Lung (tissue), 16 donors: Measurements from ENCODE around the gene RNF167. TPM values are rescaled to one million over a fixed set of nuclear protein-coding genes. Genes with fewer than 3 reads are reported as not detected.

Experiments used
- ATAC-seq: fragments of 200-7000 bp; cut with Tn5 transposase; one replicate; pipeline ENCODE4 v1.9.1; 2020; ENCODE audit warnings: moderate number of reproducible peaks; ENCODE audit not compliant: insufficient read depth, low FRiP score
- DNase-seq, 3 donors: peaks; one replicate each; pipeline ENCODE4 v3.0.0-alpha.2; 2013 to 2017
- H3K27ac ChIP-seq, 2 donors: one replicate each; pipeline ENCODE4 v1.5.1; 2013; ENCODE audit warnings: mild to moderate bottlenecking in 2 of 2, moderate library complexity in 2 of 2, control low read depth in 1 of 2, inconsistent platforms in 1 of 2, low read depth in 1 of 2, low read length in 1 of 2
- H3K27me3 ChIP-seq, 3 donors: one replicate each; pipeline ENCODE4 v1.5.1; 2013; ENCODE audit warnings: low read length in 2 of 3; ENCODE audit not compliant: control insufficient read depth in 3 of 3, insufficient read depth in 3 of 3
- H3K36me3 ChIP-seq, 4 donors: one replicate each; pipeline ENCODE4 v1.5.1; 2013; ENCODE audit warnings: low read length in 4 of 4, mild to moderate bottlenecking in 1 of 4, moderate library complexity in 1 of 4; ENCODE audit not compliant: control insufficient read depth in 4 of 4, insufficient read depth in 4 of 4
- H3K4me1 ChIP-seq, 5 donors: one replicate each; pipeline ENCODE4 v1.5.1; 2013; ENCODE audit warnings: low read length in 5 of 5, mild to moderate bottlenecking in 2 of 5, moderate library complexity in 1 of 5; ENCODE audit not compliant: control insufficient read depth in 5 of 5, insufficient read depth in 5 of 5
- H3K4me3 ChIP-seq: one replicate; pipeline ENCODE4 v1.5.1; 2013; ENCODE audit warnings: mild to moderate bottlenecking, control low read depth, moderate library complexity
- H3K9ac ChIP-seq, 2 donors: one replicate each; pipeline ENCODE4 v1.5.1; 2013; ENCODE audit warnings: low read length in 2 of 2, control low read depth in 1 of 2; ENCODE audit not compliant: insufficient read depth in 1 of 2
- H3K9me3 ChIP-seq, 4 donors: one replicate each; pipeline ENCODE4 v1.5.1; 2013; ENCODE audit warnings: low read length in 3 of 4, mild to moderate bottlenecking in 1 of 4, moderate library complexity in 1 of 4; ENCODE audit not compliant: control insufficient read depth in 4 of 4, insufficient read depth in 3 of 4
- WGBS, 2 donors: extraction: QIAGEN DNeasy Blood & Tissue Kit; methylation state at CpG; one replicate each; pipeline ENCODE4 v1.1.7; 2013; 5-methylcytosine and 5-hydroxymethylcytosine counted together
- long read RNA-seq, 5 donors: transcript quantifications; one replicate each; lab custom pipeline, GENCODE V29; 2026
- polyA plus RNA-seq, 2 donors: library from polyadenylated mRNA; stranded (reverse); fragments of 200-250 nt; gene quantifications; one replicate each; pipeline ENCODE4 v1.2.1, GENCODE V29; 2013
- total RNA-seq, 2 donors: library from RNA; depleted of rRNA in 1 of 2; stranded (reverse); fragments of >200 nt in 1 of 2; gene quantifications; one replicate each; pipeline ENCODE4 v1.2.1, GENCODE V29; 2014 to 2021
- TF ChIP-seq, protein P1 (sequence below): IDR thresholded peaks from 2 replicates; pipeline ENCODE4 v1.5.1; 2012; ENCODE audit warnings: mild to moderate bottlenecking; ENCODE audit errors: control extremely low read depth, extremely low read depth
- donor health status: control.
- donor health status: control.
- donor health status: Bipolar disorder and iron deficiency.
- donor health status: healthy.
- donor health status: DM: yes; HTN: yes; CAD: no.

RNF167 gene
- total RNA-seq (100 to 1,000 TPM in 1 of 2 donors, 10 to 100 TPM in 1; 30.8 to 107 TPM), polyA plus RNA-seq (100 to 1,000 TPM in 1 of 2 donors, 10 to 100 TPM in 1; 86.7 to 142 TPM)
- long read RNA-seq, donor 1, transcript RNF167-201 (10 exons, 1,915 nt): minor isoform, 6 of 38 reads
- long read RNA-seq, donor 1, transcript RNF167-211 (9 exons, 1,757 nt): major isoform, 9 of 38 reads
- long read RNA-seq, donor 1, partial matches to known transcripts: 11 of 38 reads
- long read RNA-seq, donor 1, other reads (novel, unspliced or antisense): 6 of 38 reads
- long read RNA-seq, donor 2, transcript RNF167-211 (9 exons, 1,757 nt): major isoform, 6 of 21 reads
- long read RNA-seq, donor 2, partial matches to known transcripts: 11 of 21 reads
- long read RNA-seq, donor 2, other reads (novel, unspliced or antisense): 0 of 21 reads
- long read RNA-seq, donor 3, transcript RNF167-211 (9 exons, 1,757 nt): major isoform, 7 of 17 reads
- long read RNA-seq, donor 3, partial matches to known transcripts: 6 of 17 reads
- long read RNA-seq, donor 3, other reads (novel, unspliced or antisense): 0 of 17 reads
- long read RNA-seq, donor 4, partial matches to known transcripts: 0 of 4 reads
- long read RNA-seq, donor 4, other reads (novel, unspliced or antisense): 0 of 4 reads
- long read RNA-seq, donor 5, transcript RNF167-211 (9 exons, 1,757 nt): major isoform, 7 of 38 reads
- long read RNA-seq, donor 5, transcript RNF167-201 (10 exons, 1,915 nt): major isoform, 7 of 38 reads
- long read RNA-seq, donor 5, partial matches to known transcripts: 17 of 38 reads
- long read RNA-seq, donor 5, other reads (novel, unspliced or antisense): 0 of 38 reads

DNA sequence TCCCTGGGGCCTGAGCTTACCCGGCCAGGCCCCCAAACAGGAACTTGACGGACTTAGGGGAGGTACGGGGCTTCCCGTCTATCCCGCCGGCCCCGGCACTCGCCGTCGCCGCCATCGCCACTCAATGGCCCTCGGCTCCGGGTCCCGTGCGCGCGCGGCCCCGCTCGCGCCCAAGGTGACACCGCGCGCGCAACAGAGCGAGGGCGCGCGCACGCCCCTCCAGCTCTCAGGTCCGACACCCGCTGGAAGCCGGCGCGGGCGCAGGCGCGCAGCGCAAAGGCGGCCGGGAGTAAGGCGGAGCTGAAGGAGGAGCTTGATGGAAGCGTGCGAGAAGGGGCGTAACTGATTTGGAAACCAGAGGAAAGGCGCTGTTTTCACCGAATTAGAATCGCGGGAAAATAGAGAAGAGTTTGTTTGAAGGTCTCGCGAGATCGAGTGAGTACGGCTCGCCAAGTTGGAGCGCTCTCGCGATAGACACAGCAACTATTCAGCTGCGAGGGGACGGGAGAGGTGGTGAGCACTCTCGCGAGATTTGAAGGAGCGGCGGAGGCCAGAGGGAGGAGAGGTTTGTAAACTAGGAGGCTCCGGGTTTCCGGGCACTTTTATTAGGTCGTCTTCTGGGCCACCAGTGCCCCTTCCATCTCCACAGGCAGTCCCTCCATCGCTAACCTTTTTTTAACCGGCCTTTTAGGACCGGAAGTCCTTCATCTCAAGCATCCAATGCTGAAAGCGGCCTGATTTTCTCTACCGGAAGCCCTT, at the start of gene RNF167, which contains the start of gene SLC25A11:
RNF167 (plus strand) TSS at position 473 of the 759 bp plus-strand sequence. CDS start 642 bp downstream, outside the sequence.
SLC25A11 (minus strand) TSS at position 251 of the 759 bp plus-strand sequence; CDS start at position 115, 136 bp downstream.
- Histone ChIP-seq H3K27me3 (no peaks in the 10 kb centered on the region), H3K36me3 (peaks cover 5 to 29% (median 26%) of the 10 kb centered on the region in 4 donors), H3K27ac (peak within 1 kb of the TSS; percentile 90 to 94), H3K4me3 (peak within 1 kb of the TSS; percentile 77), H3K9ac (peak within 1 kb of the TSS; percentile 73 to 86), H3K4me1 (peaks cover 0 to 27% (median 13%) of the 10 kb centered on the region in 5 donors), H3K9me3 (no peaks in the 10 kb centered on the region)
- ATAC-seq (peak; percentile 91), DNase-seq (peak; percentile 98 to 100 (median 100))
- TF ChIP-seq, protein P1, sequence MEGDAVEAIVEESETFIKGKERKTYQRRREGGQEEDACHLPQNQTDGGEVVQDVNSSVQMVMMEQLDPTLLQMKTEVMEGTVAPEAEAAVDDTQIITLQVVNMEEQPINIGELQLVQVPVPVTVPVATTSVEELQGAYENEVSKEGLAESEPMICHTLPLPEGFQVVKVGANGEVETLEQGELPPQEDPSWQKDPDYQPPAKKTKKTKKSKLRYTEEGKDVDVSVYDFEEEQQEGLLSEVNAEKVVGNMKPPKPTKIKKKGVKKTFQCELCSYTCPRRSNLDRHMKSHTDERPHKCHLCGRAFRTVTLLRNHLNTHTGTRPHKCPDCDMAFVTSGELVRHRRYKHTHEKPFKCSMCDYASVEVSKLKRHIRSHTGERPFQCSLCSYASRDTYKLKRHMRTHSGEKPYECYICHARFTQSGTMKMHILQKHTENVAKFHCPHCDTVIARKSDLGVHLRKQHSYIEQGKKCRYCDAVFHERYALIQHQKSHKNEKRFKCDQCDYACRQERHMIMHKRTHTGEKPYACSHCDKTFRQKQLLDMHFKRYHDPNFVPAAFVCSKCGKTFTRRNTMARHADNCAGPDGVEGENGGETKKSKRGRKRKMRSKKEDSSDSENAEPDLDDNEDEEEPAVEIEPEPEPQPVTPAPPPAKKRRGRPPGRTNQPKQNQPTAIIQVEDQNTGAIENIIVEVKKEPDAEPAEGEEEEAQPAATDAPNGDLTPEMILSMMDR: no peak
- WGBS, 2 donors: 0% methylated on average over 72 of the region's 72 CpGs

DNA sequence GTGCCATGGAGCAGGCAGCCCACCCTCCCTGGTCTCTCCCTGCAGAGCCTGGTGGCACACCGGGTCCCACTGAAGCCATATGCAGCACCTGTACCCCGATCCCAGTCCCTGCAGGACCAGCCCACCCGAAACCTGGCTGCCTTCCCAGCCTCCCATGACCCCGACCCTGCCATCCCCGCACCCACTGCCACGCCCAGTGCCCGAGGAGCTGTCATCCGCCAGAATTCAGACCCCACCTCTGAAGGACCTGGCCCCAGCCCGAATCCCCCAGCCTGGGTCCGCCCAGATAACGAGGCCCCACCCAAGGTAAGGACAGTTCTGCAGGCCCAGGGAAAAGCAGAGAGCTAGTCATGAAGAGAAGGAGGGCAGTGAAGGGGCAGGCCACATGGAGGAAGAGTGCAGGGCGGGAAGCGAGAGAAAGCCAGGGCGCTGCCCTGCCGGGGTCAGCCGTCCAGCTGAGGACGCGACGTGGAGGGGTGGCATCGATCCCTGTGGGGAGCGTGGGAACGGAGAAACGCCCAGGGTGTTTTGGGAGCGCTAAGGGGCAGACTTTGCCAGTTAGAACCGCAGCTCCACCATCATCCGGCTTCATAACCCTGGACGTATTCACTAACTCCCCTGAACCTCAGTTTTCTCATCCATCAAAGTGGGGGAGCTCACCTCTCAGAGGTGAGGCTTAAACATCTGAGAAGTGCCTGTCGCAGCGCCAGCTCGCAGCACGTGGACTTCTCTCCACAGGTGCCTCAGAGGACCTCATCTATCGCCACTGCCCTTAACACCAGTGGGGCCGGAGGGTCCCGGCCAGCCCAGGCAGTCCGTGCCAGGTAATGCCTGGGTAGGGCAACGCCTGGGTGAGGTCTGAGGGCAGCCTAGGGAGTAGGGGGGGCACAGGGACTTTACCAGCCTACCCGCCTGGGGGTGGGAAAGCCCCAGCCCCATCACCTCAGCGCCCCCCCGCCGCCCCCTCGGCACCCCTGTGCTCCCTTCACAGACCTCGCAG, 48.4 kb upstream of the RNF167 start:
- Histone ChIP-seq H3K9me3 (no peaks in the 10 kb centered on the region), H3K4me3 (no peak overlapping the region), H3K36me3 (peaks cover 7 to 83% (median 39%) of the 10 kb centered on the region in 4 donors), H3K4me1 (no peaks in the 10 kb centered on the region), H3K27ac (no peak overlapping the region), H3K9ac (no peak overlapping the region), H3K27me3 (no peaks in the 10 kb centered on the region)
- WGBS, 2 donors: 92 to 96% methylated on average over 41 to 42 of the region's 42 CpGs
- DNase-seq (no peak), ATAC-seq (no peak)
- TF ChIP-seq, protein P1: no peak
